GOT3 (cell line): ENCODE data around the gene KCTD19.

Experiments
- DNase-seq: peaks from one replicate; lab custom pipeline; 2025; ENCODE audit warnings: mixed read lengths; lab: John Stamatoyannopoulos, UW

Gene KCTD19

GRCh38 chr16:67283039-67283825 is 43.3 kb downstream of the KCTD19 start:
- DNase-seq: no peak

DNA sequence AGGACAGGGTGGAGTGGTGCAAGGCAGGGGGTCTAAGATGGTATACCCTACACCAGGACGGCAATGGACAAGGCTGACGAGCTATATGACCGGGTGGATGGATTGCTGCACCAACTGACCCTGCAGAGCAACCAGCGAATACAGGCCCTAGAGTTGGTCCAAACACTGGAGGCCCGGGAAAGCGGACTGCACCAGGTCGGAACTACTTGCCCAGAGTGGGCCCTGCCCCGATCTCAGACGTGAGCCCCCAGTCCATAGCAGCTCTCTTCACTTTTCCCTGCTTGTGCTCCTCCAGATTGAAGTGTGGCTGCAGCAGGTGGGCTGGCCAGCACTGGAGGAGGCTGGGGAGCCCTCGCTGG is 44.1 kb downstream of the KCTD19 start:
- DNase-seq: no peak

DNA sequence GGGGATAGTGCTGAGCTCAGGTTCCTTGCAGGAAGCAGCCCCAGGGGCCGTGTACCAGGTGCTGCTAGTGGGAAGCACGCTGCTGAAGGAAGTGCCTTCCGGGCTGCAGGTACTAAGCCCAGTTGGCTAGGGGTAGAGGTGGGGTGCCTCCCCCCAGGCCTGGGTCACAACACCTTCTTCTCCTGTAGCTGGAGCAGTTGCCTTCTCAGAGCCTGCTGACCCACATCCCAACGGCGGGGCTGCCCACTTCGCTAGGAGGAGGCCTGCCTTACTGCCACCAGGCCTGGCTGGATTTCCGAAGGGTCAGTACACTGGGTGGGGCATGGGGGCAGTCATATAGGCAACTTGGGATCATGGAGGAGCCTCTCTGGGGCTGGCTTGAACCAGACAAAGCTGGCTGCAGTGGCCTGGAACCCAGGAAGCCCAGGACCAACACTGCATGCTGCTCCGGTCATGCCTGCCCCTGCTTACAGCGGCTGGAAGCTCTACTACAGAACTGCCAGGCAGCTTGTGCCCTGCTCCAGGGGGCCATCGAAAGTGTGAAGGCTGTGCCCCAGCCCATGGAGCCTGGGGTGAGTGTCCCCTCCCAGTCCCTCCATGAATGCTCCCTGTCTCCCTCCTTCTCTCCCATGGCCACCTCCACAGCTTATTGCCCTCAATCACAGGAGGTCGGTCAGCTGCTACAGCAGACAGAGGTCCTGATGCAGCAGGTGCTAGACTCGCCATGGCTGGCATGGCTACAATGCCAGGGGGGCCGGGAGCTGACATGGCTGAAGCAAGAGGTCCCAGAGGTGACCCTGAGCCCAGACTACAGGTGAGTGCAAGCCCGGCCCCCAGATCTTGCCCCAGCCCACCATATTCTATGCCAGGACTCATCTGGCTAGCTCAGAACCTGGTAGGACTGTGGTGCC is 44.8 kb downstream of the KCTD19 start:
- no peak for DNase-seq

GRCh38 chr16:67280090-67281015 is 46.2 kb downstream of the KCTD19 start:
- no peak for DNase-seq

DNA sequence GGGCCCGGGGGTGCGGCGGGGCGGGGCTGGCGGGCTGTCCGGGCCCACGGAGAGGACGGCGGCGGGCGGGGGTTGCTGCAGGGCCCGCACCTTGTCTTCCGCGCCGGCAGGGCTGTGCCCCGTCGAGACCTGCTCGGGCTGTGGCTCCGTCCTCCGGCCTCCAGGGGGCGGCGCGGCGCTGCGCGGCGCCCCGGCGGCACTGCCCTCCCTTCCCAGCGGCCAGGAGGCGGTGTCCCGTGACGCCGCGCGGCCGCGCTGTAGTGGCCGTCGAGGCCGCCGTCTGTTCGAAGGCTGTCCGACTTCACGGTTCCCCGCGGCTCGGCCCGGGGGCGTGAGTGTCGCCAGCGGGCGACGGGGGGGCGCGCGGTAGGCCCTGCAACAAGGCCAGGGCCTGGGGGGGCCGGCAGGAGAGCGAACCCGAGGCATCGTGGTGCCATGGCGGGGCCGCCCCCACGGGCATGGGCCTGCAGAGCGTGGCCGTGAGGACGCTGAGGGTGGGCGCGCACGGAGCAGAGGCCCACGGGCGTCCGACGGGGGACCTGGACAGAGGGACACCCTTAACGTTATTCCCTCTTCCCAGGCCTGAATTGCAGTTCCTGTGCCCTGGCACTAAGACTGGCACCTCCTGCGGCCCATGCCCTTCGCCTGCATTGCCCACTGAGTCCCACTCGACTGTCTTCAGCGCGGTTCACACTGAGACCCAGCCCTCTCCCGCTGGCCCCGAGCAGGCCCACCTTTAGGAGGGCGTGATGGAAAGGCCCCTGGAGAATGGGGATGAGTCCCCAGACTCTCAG is 47.0 kb downstream of the KCTD19 start, which contains the start of gene PLEKHG4:
Gene PLEKHG4 (plus strand): TSS at position 237 of the 794 bp plus-strand sequence. CDS start 513 bp downstream, at position 750.
- DNase-seq: peak; percentile 43

GRCh38 chr16:67278773-67279295 is 47.7 kb downstream of the KCTD19 start:
- no peak for DNase-seq

DNA sequence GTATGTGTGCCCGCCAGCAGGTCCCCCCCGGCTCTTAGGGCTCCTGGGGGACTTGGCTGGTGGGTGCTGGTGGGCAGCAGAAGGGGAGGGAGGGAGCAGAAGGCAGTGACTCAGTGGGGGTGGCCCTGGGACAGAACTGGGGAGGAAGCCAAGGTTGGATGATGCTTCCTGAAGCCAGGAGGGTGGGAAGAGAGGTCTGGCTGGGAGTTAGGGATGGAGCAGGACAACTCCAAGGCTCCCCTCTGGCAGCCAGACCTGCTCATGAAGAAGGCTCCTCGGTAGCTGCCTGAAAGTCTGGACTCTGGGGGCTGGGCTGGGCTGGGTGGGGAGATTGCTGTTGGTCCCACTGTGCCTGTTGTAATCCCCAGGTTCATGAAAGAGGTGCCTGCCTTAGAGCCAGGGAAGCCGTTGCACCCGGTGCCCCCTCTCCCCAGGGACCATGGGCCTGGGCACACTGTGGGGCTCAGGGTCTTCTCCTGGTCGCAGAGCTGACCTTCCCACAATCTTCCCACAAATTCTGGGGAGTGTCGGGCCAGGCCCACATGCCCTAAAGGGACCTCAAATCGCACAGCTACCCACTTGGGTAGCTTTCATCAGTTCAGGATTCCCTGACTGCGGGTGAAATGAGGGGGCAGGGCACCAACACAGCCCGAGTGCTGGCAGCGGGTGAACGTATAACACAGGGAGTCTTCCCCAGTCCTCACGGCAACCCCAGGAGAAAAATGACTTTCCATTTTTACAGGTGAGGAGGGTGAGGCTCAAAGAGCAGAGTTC is 48.4 kb downstream of the KCTD19 start:
- DNase-seq: peak; percentile 47

- peak; percentile 80 for DNase-seq
Measured at GRCh38 chr16:67277294-67277998, 49.1 kb downstream of the KCTD19 start.

- no peak for DNase-seq
Measured at GRCh38 chr16:67275321-67275720, 51.2 kb downstream of the KCTD19 start.

DNA sequence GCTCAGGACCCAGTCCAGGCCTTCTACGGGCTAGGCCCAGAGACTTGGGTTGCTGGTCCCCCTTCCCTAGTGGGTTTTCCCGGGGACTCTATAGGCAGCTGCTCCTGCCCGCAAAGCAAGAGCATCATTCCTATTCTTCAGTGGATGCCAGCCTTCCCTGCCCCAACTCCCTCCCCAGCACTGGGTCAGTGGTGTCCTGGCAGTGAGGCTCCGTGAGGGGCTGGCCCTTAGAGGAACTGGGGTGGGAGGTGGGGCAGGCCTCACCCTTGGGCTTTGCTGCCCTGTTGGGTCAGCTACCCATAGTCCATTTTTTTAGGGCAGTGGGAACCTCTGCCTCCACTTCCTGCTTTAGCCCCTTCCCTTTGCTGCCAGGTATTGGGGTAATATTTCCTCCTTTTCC is 55.1 kb downstream of the KCTD19 start:
- DNase-seq: no peak

- no peak for DNase-seq
Measured at GRCh38 chr16:67270931-67271338, 55.6 kb downstream of the KCTD19 start.

DNA sequence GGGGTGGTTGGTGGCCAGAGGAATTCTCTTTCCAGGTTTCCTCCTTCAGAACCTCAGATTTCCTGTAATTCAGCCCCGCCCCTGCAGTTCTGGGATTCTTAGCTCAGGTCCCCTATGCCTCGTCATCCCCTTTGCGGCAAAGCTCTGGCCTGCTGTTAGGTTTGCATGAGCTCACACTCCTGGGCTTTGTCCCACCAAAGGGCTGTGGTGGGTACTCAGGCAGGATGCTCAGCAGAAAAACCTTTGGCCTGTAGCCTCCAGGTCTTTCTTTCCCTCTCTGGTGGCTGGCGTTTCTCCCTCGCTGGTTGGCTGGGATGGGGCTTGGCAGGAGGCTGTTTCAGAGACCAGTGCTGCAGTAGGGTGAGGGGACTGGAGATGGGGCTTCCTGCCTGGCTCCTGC is 56.8 kb downstream of the KCTD19 start:
- peak; percentile 36 for DNase-seq

DNA sequence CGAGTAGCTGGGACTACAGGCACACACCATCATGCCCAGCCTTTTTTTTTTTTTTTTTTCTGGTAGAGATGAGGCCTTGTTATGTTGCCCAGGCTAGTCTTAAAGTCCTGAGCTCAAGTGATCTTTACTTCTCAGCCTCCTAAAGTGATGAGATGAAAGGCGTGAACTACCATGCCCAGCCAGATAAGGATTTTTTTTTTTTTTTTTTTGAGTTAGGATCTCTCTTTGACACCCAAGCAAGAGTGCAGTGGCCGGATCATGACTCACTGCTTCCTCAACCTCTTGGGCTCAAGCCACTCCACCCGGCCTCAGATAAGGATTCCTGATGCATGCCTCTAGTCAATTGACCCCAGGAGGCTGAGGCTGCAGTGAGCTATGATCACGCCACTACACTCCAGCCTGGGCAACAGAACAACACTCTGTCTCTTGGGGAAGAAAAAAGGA is 58.4 kb downstream of the KCTD19 start:
- peak; percentile 44 for DNase-seq

DNA sequence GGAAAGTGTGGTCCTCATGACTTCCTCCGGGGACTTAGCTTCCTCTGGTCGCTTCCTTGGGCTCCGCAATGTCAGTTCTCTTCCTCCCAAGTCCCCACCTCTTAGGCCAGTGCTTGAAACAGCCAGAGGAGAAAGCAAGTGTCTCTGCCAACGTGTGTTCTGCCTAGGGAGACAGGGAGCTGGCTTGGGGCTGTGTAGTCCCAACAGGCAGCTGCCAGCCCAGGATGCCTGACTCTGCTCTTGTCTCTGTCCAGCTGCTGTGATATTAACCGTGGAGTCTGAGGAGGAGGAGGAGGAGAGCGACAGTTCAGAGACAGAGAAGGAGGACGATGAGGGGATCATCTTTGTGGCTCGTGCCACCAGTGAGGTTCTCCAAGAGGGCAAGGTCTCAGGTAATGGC is 60.7 kb downstream of the KCTD19 start:
- DNase-seq: no peak

DNA sequence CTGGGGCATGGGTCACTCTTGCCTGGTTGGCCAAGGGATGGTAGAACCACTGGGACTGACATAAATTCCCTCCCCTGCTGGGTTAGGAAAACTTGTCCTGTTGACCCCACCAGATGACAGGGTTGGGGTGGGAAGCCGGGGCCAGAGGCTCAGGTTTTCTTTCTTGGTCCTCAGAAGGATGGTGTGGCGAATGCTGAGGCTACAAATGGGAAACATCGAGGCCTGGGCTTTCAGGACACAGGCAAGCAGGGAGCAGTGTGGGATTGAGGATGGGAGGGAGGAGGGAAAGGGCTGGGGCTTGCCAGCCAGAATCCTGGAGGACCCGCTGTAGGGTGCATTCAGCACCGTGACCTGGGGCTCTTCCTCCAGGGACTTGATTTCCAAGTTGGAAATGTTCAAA is 61.7 kb downstream of the KCTD19 start:
- no peak for DNase-seq

DNA sequence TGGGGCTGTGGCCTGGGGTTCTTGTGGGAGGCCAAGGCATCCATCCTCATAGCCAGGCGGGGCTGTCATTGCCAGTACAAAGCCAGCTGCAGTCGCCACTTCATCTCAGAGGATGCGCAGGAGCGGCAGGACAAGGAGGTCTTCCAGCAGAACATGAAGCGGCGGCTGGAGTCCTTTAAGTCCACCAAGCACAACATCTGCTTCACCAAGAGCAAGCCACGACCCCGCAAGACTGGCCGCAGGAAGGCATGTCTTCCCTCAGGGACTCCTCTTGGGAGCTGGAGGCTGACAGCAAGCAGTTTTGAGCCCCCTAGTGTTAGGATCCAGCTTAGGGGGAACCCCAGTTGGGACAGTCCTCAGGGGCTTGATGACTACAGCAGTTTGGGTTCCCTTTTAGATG is 62.3 kb downstream of the KCTD19 start:
- DNase-seq: no peak

GRCh38 chr16:67263201-67263600 is 63.3 kb downstream of the KCTD19 start:
- DNase-seq: no peak

DNA sequence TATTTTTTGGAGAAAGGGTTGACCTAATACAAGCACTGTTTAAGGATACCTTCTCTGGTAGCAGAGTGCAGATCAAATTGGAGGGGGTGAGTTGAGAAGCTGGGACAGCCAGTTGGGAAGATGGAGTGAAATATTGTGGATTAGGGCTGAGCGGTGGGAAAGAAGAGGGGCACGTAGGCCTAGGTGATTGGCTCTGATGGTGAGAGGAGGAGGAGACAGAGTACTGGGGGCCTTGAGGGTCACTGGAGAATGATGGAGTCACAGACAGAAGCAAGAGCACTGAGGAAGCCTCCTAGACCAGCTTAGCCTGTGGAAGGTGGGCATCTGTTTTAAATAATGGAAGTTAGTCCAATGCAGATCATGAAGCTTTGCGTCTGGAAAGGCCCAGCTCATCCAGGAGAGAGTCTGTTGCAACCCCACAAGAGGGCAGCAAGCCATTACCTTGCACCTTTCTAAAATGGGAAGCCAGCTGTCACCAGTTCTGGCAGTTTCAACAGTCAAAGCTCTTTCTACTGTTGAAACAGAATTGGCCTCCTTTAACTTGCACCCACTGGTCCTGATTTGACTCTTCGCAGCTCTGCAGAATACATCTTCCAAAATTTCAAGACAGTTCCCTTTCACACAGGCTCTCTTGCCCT is 66.0 kb downstream of the KCTD19 start:
- DNase-seq: no peak

- DNase-seq: no peak
Measured at GRCh38 chr16:67259705-67260104, 66.8 kb downstream of the KCTD19 start.
